Measurements from ENCODE around the gene TRIP6.

DNA sequence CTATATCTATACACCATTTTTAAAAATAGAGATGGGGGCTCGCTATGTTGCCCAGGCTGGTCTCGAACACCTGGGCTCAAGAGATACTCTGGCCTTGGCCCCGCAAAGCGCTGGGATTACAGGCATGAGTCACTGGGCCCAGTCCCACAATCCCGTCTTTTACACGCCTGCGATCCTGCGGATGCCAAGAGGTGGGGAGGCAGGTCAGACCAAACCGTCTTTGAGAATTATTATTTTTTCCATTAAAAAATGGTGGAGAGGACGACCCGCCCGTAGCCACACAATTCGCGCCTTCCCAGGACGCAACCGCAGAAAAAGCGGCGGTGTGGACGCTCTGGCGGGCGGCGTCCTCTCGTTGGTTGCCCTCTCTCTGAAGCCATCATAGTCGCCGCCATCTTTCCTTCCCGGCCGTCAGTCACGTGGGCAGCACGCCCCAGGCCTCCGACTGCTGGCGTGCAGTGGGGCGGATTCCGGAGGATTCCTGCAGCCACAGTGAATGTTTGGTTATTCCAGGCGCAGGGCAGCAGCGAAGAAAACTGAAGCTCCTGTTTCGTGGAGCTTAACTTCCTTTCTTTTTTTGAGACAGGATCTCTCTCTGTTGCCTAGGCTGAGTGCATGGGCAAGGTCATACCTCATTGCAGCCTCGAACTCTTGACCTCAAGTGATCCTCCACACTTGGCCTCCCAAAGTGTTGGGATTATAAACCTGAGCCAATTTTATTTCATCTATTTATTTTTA, 29.9 kb upstream of the TRIP6 start:
- TF ChIP-seq, protein P1, sequence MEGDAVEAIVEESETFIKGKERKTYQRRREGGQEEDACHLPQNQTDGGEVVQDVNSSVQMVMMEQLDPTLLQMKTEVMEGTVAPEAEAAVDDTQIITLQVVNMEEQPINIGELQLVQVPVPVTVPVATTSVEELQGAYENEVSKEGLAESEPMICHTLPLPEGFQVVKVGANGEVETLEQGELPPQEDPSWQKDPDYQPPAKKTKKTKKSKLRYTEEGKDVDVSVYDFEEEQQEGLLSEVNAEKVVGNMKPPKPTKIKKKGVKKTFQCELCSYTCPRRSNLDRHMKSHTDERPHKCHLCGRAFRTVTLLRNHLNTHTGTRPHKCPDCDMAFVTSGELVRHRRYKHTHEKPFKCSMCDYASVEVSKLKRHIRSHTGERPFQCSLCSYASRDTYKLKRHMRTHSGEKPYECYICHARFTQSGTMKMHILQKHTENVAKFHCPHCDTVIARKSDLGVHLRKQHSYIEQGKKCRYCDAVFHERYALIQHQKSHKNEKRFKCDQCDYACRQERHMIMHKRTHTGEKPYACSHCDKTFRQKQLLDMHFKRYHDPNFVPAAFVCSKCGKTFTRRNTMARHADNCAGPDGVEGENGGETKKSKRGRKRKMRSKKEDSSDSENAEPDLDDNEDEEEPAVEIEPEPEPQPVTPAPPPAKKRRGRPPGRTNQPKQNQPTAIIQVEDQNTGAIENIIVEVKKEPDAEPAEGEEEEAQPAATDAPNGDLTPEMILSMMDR (IDR thresholded peaks at IDR 0.05) = no peak
- TF ChIP-seq POLR2A (IDR thresholded peaks at IDR 0.05) = peak in 1 of 2 donors; percentile 66
